CD4-positive, alpha-beta T cell treated with Interleukin-10 for 1 hour (primary cell): ENCODE measurements around the gene EML4.
"Not testable (repeated sequence)": the region's sequence is repeated elsewhere in the genome, so short reads cannot be mapped to it uniquely, and the experiment has no call there.

Source experiments
- DNase-seq: peaks from one replicate; pipeline ENCODE4 v3.0.0-alpha.2; 2020

EML4 gene

DNA sequence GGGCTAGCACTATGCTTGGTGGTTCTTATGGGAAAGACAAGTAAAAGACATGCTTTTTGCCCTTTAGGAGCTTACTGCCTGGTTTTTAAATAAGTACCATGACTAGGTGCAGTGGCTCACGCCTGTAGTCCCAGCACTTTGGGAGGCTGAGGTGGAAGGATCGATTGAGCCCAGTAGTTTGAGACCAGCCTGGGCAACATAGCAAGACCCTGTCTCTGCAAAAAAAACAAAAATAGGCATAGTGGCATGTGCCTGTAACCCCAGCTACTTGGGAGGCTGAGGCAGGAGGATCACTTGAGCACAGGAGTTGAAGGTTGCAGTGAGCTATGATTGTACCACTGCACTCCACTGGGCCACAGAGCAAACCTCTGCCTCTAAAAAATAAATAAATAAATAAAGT, 4.3 kb downstream of the EML4 start:
- DNase-seq = not testable (repeated sequence)

DNA sequence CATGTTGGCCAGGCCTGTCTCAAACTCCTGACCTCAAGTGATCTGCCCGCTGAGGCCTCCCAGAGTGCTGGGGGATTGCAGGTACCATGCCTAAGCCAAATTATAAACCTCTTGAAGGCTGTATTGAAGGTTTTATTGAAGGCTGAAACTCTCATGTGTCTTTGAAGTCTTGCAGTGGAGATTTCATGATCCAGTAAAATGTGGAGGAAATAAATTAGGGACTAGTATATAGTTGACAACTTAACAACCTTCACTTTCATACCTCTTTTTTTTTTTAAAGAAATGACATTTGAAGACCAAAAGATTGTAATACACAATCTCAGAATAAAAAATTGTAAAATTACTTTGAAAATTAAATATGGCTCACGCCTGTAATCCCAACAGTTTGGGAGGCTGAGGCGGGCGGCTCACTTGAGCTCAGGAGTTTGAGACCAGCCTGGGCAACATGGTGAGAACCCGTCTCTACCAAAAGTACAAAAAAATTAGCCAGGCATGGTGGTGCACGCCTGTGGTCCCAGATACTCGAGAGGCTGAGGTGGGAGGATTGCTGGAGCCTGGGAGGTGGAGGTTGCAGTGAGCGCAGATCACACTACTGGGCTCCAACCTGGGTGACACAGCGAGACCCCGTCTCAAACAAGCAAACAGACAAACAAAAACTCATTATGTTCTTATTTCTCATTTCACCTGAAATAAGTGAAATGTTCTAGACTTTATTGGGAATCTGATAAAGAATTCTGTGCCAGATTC, 8.0 kb downstream of the EML4 start:
- DNase-seq = no peak

DNA sequence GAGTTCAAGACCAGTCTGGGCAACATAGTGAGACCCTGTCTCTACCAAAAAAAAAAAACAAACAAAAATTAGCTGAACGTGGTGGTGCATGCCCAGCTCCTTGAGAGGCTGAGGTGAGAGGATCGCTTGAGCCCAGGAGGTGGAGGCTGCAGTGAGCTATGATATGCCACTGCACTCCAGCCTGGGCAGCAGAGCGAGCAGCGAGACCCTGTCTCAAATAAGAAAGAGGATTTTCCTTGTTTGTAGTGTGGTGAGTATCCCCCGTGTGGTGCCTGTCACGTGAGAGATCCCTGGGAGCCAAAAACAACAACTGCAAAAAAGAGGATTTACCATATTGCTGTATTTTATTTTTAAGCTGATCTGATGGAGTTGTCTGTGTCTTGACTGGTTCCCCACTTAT, 9.2 kb downstream of the EML4 start:
- no peak for DNase-seq

DNA sequence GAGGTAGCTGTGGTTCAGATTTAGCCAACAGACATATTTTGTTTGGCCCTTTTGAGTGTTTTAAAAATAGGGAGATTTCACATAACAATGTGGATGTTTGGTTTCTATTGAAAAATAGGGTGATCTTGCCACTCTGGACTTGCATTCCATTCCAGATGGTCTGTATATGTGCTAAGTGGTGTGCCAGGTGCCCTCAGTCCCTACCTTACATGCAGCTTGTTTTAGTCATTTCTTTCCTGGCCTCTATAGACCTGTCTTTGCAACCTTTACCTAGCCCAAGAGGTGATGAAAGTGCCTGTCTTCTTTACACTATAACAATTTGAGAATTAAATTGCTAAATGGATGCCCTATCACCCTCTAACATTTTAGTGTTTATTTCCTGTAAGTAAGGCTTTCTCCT, 11.1 kb downstream of the EML4 start:
- DNase-seq = no peak

DNA sequence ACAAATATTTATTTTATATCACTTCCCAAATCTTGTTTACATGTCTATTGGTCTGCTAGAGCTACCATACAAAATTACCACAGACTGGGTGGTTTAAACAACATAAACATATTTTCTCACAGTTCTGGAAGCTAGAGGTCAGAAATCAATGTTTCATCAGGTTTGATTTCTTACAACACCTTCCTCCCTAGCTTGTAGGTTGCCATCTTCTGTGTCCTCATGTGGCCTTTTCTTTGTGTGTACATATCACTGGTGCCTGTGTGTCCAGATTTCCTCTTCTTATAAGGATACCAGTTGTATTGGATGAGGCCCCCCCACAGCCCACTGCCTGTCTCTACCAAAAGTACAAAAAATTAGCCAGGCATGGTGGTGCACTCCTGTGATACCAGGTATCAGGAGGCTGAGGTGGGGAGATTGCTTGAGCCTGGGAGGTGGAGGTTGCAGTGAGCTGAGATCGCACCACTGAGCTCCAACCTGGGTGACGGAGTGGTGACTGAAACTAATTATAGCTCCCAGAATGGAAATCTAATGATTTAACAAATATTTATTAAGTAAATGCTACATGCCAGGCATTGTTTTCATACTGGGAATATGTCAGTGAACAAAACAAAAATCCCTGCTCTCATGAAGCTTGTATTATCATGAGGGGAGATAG, 13.6 kb downstream of the EML4 start:
- DNase-seq = no peak

- peak; percentile 34 for DNase-seq
These were observed 14.6 kb downstream of the EML4 start for GRCh38 chr2:42183775-42184174.

DNA sequence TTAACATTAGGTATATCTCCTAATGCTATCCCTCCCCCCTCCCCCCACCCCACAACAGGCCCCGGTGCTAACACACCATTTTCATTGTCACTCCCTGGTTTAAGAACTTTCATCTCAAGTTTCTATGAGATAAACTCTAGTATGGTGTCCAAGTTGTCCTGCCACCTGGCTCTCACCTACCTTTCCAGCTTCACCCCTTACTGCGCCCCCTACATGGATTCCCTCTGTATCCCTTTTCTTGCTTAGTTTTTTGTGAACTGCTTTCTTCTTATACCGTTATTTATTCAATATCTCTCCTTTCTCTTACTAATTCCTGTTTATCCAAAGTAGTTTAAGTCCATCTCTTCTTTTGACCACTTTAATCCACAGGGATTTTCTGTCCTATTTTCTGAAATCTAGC, 15.2 kb downstream of the EML4 start:
- DNase-seq = no peak

DNA sequence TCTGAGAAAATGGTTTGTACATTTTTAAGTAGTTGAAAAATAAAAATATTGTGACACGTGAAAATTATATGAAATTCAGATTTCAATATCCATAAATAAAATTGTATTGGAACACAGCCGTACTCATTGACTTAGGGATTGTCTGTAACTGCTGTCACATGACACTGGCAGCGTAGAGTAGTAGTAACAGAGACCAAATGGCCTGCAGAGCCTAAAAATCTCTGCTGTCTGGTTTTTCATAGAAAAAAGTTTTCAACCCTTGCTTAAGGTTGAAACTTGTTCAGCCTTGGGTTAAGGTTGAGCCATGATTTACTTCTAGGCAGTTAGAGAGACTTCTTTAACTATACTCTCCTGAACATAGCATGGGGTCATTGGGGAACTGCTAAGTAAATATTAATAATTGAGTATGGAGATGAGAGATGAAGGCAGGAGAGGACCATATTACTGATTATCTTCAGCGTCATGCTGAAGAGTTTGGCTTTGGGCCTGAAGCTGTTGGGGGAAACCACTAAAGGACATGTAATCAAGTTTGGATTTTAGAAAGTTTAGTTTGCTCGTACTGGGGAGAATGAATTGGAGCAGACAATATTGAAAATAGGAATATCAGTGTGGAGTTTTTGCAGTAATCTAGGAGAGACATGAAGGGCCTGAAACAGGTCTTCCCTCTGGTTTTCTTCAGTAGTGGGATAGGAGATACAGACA, 16.2 kb downstream of the EML4 start:
- no peak for DNase-seq

DNA sequence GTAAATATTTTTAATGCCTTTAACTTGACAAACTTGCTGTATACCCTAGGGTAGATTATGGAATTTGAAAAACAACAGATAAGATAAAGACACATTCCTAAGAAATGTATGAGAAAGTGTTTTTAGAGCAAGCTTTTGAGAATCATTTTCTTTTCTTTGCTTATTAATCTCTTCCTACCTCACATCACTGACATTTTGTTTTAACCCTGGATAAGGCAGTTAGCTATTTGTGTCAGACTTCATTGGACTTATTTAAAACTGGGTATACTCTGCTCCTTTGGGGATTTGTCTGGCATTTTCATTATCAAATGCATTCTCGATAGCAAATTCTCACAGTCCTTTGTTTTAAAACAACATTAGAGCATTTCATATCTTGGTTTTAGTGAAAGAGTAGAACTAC, 17.2 kb downstream of the EML4 start:
- DNase-seq = no peak

- no peak for DNase-seq
These were observed 17.9 kb downstream of the EML4 start for GRCh38 chr2:42186945-42187632.

- no peak for DNase-seq
These were observed 18.7 kb downstream of the EML4 start for GRCh38 chr2:42187886-42188285.

- DNase-seq = no peak
These were observed 20.0 kb downstream of the EML4 start for GRCh38 chr2:42189235-42189566.

GRCh38 chr2:42190191-42190590, 21.0 kb downstream of the EML4 start:
- no peak for DNase-seq

DNA sequence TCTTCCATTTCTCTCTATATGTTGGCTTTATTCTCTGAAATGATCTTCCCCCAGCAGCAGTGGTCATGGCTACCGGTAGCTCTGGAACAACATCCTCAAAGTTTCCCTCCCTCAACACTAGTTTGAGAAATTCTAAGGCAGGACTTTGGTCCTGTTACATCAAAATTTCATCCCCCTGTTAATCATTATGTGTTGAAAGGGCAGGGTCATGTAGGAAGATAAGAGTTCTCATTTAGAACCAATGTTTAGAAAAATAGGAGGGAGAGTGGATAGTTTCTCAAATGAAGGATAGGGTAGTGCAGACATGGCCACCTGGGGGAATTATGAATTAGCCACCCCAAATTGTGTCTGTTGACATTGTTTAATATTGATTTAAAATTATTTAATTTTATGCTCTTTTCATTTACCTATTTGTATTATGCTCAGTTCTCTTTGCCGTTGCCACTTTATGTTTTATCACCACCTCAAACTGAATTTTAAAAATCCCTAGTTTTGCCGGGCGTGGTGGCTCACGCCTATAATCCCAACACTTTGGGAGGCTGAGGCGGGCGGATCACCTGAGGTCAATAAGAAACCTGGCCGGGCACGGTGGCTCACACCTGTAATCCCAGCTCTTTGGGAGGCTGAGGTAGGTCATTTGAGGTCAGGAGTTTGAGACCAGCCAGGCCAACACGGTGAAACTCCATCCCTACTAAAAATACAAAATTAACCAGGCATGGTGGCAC, 22.3 kb downstream of the EML4 start:
- DNase-seq = no peak

- no peak for DNase-seq
These were observed 22.8 kb downstream of the EML4 start for GRCh38 chr2:42192010-42192373.

- no peak for DNase-seq
These were observed 23.8 kb downstream of the EML4 start for GRCh38 chr2:42192652-42193566.

GRCh38 chr2:42193722-42194187, 24.6 kb downstream of the EML4 start:
- no peak for DNase-seq

DNA sequence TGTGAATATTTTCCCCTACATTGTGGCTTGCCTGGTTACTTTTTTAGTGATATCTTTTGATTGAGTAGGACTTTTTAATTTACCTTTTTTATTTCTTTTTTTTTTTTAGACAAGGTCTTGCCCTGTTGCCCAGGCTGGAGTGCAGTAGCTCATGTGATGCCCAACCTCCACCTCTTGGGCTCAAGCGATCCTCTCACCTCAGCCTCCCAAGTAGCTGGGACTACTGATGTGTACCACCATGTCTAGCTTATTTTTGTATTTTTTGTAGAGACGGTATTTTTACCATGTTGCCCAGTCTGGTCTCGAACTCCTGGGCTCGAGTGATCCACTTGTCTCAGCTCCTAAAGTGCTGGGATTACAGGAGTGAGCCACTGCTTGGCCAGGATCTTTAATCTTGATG, 25.3 kb downstream of the EML4 start:
- no peak for DNase-seq

GRCh38 chr2:42195559-42195958, 26.4 kb downstream of the EML4 start:
- DNase-seq = no peak

- no peak for DNase-seq
These were observed 26.9 kb downstream of the EML4 start for GRCh38 chr2:42196070-42196402.

GRCh38 chr2:42196403-42197267, 27.5 kb downstream of the EML4 start:
- peak; percentile 75 for DNase-seq
